HL-60 (cell line): ENCODE measurements around the gene RAD51.

ENCODE experiments used
- CTCF ChIP-seq: IDR thresholded peaks from one replicate; pipeline ENCODE4 v1.5.1; 2011; ENCODE audit warnings: low read length, control low read depth, inconsistent platforms; ENCODE audit not compliant: insufficient read depth
- GABPA ChIP-seq: IDR thresholded peaks from 2 replicates; pipeline ENCODE4 v1.6.1; 2012; ENCODE audit warnings: low read depth

GRCh38 chr15:40737048-40737447 lies 42.1 kb downstream of the RAD51 start:
- no peak for TF ChIP-seq CTCF
- no peak for TF ChIP-seq GABPA
